ENCODE data around the gene NELFE.

GRCh38 chr6:31935823-31936222 lies 22.9 kb downstream of the NELFE start:
- TF ChIP-seq POLR2A (IDR thresholded peaks at IDR 0.05) (no peak), CTCF (IDR thresholded peaks at IDR 0.05) (no peak), POLR2AphosphoS5 (IDR thresholded peaks at IDR 0.05; ENCODE audit: insufficient read depth in 1 of 2, low read depth in 1 of 2) (no peak)

All from vagina (tissue), 2 donors.